HPDE6-E6E7 (cell line): Measurements from ENCODE around the gene ADM5.

Source experiments
- DNase-seq: peaks from one replicate; pipeline ENCODE4 v3.0.0; 2011; ENCODE audit warnings: missing footprints; ENCODE audit errors: extremely low spot score

ADM5 gene, protein sequence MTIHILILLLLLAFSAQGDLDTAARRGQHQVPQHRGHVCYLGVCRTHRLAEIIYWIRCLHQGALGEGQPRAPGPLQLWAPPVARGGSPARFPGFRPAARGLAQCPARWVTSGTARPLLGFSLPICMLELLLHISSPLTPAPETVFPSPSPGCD

DNA sequence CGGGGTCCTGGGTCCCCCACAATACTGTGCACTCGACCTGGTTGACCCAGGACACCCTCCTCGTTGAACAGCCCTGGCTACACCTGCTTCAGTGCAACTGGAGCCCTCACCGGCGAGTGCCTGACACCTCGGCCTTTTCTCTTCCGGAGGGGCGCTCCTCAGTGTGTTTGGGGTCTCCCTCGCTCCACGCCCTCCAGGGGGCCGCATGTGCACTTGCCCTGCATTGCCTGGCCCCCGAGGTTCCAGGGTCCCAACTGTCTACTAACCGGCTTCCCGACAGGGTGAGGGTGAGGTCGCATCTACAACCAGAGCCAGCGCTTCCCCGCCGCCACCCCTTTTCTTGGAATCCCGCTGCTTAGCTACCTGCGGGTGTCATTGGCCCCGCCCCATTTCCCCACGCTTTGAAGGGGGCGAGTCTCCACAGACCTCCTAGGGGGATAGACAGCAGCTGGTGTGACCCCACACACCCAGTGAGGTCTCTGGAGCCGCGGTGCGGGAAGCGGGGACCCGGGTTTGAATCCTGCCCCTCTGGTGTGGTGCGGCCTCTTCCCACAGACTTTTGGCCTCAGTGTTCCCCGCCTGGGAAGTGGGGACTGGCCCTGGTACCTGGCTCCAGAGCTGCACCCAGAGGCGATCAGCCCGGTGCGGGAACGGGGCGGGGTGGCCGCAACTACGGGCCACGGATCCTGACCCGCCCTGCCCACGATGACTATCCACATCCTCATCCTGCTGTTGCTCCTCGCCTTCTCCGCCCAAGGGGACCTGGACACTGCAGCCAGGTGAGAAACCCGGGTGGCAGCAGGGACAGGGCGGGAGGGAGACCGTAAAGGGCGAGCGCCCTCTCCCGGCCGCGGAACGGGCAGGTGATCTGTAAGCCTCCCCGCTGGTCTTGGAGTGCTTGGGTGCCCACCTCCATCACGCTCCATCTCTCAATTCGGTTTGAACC lies at the start of gene ADM5:
Gene ADM5, plus strand, starts transcription at position 462 of the 946 bp plus-strand sequence. Its CDS starts 244 bp downstream, at position 706.
- DNase-seq, result no peak

DNA sequence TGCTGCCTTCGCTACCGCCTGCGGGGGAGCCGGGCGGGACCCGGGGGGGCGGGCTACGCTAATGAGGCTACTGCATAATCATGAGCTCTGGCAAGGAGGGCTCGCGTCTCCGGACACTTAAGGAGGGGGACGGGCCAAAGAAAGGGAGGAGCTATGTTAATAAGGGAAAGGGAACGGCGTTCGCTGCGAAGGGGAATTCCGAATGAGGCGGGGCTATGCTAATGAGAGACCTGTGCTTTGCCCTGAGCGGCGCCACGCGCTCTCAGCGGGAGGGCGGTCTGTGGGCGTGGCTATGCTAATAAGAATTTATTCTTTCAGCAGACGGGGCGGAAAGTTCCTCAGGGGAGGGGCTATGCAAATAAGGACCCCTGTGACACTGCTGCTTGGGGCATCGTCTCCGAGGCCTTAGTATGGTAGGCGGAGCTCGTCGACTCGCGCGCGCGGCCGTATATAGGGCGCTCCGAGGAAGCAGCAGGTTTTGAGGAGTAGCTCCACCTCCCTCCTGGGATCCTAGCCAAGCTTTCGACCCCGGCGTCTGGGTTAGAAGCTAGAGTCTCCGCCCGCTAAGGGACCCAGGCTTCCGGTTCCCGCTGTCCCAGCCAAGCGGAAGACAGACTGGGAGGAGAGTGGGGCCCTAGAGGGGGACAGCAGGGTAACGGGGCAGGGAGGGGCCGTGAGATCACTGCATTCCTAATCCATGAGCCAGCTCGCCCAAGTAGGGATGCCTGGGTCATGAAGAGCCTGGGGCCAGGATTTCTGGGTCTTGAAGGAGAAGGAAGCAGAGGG lies 49.1 kb upstream of the ADM5 start, which contains the start of gene RRAS:
Gene RRAS, minus strand, starts transcription at position 31 of the 786 bp plus-strand sequence. CDS start 45 bp downstream, outside the sequence.
- DNase-seq, result peak; percentile 92

DNA sequence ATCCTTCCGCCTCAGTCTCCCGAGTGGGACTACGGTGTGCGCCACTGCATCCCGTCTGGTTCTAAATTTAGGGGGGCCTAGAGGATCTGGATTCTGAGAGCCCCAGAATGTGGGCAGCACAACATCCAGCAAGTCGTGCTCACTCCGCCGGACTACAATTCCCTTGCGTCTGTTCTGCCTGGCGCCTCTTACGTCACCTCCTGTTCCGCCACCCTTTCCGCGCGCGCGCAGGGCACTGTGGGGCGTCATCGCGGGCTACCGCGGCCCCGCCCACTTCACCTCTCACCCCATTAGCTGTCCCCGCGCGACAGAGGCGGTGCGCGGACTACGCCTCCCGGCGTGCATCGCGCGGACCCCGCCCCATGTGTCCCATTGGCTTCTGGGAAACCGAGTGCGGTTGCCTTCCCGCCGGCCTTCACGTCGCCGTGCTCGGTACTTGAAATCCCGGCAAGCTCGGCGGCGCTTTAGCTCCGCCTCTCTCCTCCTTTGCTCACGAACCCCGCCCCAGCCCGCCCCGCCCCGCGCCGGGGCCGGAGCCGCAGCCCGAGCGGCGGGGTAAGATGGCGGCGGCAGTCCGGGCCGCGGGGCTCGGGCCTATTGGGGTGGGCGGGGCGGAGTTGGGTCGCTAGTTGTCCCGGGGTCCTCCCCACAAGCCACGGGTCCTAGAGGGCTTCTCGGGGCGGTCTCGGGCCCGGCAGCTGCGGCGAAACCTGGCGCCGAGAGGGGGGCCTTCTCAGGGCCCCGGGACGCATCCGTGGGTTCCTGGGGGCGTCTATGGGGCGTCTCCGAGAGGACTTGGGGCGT lies 47.5 kb upstream of the ADM5 start, which contains the start of gene SCAF1:
Gene SCAF1, plus strand, starts transcription at position 522 of the 804 bp plus-strand sequence. CDS start 2,818 bp downstream, outside the sequence.
- peak; percentile 88 for DNase-seq

DNA sequence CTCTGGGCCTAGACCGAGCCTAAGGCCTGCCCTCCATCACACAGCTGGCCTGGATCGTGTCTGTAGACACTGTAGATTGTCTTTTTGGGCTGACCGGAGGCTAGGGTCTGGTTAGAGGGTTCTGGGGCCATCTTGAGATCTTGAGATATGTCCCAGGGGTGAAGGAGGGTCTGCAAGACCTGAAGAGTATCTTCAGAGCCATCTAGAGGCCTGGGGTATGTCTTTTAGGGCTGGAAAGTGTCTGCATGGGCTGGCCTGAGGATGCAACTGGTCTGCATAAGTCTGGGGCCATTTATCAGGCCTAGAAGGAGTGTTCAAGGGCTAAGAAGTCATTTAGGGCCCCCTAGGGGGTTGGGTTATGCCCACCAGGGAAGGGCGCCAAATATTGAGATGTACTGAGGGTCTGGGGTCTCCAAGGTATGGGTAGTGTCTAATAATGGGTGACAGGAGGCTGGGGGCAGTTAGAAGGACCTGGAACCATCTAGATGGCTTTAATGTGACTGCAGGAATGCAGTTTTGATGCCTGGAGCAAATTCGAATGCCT lies 46.8 kb upstream of the ADM5 start:
- no peak for DNase-seq

DNA sequence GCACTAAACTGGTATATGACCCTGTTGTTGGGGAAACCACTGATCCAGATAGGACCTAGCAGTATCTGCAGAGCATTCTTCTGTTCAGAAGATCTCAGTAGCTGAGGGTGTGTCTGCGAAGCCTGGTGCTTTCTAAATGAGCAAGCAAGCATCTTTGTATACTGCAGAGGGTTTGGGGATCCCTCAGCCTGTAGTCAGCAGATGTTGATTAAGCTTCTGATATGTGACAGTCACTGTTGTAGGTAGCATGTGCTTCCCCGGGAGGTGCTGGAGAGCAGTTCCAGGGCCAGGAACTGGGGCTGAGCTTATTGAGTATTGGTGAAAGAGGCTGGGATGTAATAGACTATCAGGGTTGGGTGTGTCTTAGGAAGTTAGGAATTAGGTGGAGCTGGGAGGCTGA lies 45.9 kb upstream of the ADM5 start:
- no peak for DNase-seq

DNA sequence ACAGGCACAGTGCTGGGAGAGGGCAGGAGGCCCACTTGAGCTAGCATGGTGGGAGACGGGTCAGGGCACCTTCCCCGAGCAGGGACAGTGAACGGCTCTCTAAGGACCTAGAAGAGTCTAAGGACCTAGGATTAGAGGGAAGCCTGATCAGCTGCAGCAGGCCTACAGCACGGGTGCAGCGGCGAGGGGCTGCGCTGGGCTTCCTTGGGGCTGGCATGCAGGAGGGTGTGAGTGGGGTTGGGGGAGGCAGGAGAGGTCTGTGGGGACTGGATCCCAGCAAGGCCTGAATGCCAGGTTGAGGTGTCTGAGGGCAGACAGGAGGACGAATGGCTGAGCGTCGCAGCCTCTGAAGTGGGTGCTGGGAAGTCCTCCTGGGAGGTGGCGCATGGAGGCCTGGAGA lies 43.8 kb upstream of the ADM5 start:
- no peak for DNase-seq

DNA sequence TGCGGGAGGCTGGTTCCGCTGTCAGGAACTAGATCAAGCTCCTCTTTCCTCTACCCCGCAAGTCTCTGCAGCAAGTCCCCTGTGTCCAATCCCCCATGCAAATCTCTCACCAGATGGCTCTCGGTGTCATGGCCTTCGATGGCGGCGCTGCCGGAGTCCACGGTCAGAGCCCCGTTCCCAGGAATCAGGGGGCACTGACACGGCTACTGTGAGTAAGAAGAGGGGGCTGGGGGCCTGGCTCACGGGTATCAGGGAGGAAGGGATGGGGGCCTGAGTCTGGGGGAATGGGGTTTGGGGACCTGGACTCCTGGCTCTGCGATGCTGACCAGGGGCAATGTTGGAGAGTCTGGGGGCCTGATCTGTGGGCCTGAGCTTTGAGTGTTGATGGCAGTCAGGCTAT lies 43.4 kb upstream of the ADM5 start:
- no peak for DNase-seq

DNA sequence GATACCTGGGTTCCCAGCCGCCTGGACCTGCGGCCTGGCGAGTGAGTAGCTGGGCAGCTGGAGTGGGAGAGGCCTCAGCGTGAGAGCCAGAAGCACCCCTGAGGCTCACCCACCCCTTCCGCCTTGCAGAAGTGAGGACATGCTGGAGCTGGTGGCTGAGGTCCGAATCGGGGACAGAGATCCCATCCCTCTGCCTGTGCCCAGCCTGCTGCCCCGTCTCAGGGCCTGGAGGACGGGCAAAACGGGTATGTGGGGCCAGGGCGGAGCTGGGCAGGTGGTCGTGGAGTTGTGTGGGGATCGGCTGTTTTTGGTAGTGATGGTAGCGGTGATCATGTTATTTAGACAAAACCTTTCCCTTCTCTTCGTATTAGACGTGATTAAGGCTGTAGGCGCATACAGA lies 42.8 kb upstream of the ADM5 start:
- DNase-seq, result no peak

DNA sequence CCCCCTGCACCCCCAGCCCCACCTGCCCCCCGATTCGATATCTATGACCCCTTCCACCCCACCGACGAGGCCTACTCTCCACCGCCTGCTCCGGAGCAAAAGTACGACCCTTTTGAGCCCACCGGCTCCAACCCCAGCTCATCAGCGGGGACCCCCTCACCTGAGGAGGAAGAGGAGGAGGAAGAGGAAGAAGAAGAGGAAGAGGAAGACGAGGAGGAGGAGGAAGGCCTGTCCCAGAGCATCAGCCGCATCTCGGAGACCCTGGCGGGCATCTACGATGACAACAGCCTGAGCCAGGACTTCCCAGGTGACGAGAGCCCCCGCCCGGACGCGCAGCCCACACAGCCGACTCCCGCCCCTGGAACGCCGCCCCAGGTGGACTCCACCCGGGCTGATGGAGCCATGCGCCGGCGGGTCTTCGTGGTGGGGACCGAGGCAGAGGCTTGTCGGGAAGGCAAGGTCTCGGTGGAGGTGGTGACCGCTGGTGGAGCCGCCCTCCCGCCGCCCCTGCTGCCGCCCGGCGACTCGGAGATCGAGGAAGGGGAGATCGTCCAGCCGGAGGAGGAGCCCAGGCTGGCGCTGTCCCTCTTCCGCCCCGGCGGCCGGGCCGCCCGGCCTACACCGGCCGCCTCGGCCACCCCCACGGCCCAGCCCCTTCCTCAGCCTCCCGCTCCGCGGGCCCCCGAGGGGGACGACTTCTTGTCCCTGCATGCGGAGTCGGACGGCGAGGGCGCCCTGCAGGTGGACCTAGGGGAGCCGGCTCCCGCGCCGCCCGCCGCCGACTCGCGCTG lies 38.2 kb upstream of the ADM5 start:
- DNase-seq, result no peak

DNA sequence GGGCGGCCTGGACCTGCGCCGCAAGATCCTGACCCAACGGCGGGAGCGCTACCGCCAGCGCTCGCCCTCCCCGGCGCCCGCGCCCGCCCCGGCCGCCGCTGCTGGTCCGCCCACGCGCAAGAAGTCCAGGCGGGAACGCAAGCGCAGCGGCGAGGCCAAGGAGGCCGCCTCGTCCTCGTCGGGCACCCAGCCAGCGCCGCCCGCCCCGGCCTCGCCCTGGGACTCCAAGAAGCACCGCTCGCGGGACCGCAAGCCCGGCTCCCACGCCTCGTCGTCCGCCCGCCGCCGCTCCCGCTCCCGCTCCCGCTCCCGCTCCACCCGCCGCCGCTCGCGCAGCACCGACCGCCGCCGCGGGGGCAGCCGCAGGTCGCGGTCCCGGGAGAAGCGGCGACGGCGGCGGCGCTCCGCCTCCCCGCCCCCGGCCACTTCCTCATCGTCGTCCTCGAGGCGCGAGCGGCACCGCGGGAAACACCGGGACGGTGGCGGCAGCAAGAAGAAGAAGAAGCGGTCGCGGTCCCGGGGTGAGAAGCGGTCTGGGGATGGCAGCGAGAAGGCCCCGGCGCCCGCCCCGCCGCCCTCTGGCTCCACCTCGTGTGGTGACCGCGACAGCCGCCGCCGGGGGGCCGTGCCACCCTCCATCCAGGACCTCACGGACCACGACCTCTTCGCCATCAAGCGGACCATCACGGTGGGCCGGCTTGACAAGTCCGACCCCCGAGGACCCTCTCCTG lies 37.4 kb upstream of the ADM5 start:
- DNase-seq, result no peak

DNA sequence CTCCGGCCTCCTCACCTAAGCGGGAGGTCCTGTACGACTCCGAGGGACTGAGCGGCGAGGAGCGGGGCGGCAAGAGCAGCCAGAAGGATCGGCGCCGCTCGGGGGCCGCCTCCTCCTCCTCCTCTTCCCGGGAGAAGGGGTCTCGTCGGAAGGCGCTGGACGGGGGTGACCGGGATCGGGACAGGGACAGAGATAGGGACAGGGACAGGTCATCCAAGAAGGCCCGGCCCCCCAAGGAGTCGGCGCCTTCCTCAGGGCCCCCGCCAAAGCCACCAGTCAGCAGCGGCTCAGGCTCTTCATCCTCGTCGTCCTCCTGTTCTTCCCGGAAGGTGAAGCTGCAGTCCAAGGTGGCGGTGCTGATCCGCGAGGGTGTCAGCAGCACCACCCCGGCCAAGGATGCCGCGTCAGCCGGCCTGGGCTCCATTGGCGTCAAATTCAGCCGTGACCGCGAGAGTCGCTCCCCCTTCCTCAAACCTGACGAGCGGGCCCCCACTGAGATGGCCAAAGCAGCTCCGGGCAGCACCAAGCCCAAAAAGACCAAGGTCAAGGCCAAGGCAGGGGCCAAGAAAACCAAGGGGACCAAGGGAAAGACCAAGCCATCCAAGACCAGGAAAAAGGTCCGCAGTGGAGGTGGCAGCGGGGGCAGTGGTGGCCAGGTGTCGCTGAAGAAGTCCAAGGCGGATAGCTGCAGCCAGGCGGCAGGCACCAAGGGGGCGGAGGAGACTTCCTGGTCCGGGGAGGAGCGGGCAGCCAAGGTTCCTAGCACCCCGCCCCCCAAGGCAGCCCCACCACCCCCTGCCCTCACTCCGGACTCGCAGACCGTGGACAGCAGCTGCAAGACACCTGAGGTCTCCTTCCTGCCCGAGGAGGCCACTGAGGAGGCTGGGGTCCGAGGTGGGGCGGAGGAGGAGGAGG lies 36.6 kb upstream of the ADM5 start:
- no peak for DNase-seq

DNA sequence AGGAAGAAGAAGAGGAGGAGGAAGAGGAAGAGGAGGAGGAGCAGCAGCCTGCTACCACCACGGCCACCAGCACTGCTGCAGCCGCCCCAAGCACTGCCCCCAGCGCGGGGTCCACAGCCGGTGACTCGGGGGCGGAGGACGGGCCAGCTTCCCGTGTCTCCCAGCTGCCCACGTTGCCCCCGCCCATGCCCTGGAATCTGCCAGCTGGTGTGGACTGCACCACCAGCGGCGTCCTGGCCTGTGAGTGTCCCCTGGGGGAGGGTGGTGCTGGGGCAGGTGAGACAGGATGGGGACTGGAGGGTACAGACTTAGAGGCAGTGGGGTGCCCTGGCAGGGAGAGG lies 36.0 kb upstream of the ADM5 start:
- no peak for DNase-seq

DNA sequence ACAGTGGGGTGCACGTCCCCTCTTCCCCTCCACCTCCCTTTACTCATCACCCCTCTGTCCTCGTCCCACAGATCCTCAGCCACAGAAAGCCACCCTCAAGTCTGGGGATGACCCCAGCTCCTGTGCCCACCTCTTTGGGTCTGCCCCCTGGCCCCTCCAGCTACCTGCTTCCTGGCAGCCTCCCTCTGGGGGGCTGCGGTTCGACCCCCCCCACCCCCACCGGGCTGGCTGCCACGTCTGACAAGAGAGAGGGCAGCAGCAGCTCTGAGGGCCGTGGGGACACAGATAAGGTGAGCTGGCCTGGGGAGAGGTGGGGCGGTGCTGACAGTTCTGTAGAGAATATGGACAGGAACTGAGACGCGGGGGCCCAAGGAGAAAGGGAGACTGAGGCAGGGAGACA lies 34.8 kb upstream of the ADM5 start:
- no peak for DNase-seq

DNA sequence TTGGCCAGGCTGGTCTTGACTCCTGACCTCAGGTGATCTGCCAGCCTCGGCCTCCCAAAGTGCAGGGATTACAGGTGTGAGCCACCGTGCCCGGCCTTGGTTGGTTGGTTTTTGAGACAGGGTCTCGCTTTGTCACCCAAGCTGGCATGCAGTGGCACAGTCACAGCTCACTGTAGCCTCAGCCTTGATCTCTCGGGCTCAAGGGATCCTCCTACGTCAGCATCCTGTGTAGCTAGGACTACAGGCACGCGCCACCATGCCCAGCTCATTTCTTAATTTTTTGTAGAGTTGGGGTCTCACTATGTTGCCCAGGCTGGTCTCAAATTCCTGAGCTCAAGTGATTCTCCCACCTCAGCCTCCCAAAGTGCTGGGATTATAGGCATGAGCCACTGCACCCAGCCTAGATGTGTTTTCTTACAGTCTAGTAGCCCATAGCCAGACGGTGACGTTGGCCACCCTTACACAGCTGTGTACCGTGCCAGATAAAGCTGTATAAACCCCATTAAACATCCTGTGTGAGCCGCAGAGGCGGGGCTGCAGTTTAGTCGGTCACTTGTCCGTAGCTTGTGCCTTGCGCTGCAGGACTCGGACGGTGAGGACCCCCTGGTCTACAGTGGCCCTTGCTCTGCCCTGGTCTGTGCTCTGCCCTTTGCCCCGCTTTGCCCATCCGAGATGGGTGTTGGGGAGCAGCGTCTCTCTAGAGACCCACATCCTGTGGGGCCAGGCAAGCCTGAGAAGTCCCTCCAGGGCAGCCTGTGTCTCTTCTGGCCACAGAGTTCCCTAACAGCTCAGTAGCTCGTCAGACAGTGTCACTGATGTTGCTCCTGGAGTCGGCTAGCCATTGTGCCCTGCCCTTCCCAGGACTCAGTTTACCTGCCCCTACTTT lies 33.6 kb upstream of the ADM5 start:
- DNase-seq, result no peak

DNA sequence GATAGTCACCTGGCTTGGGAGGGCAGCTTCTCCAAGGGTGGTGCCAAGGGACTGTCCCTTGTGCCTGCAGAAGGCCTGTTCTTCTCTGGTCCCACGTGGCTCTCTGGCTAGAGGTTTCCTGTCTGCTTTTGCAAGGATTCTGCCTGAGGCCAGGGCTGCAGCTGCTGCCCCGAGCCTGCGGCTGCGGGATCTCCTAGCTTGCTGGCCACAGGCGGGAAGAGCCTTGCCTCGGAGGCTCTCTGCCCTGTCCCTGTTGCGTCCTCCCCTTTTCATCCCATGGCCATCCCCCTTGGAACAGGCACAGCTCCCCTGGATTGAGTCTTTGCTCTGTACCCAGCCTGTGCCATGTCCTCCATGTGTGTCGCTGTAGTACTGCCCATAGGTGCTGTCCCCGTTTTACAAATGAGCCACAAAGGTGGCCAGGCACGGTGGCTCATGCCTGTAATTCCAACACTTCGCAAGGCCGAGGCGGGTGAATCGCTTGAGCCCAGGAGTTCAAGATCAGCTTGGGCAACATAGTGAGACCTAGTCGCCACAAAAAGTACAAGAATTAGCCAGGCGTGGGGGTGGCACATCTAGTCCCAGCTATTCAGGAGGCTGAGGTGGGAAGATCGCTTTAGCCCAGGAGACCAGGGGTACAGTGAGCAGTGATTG lies 32.8 kb upstream of the ADM5 start:
- DNase-seq, result no peak

DNA sequence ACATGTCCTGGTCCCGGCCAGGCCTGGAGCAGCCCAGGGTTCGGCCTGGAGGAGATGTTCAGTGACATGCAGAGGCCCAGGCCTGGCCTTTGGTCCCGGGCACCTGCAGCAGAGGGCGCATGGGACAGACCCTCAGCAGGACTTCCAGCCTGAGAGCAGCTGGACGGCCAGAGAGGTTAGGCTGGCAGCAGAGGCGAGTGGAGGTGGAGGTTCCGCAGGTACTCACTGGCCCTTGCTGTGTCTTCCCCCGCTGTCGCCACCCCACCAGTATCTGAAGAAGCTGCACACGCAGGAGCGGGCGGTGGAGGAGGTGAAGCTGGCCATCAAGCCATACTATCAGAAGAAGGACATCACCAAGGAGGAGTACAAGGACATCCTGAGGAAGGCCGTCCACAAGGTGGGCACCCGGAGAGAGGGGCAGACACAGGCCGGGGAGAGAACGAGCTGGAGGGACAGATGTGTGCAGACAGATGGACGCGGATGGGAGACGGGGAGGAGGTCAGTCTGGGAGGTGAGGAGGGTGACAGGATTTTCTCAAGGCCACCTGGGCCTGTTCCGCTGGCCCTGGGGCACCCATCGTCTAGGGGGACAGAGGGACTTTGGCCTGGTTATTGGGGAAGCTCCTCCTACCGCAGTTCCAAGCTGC lies 31.8 kb upstream of the ADM5 start:
- no peak for DNase-seq

DNA sequence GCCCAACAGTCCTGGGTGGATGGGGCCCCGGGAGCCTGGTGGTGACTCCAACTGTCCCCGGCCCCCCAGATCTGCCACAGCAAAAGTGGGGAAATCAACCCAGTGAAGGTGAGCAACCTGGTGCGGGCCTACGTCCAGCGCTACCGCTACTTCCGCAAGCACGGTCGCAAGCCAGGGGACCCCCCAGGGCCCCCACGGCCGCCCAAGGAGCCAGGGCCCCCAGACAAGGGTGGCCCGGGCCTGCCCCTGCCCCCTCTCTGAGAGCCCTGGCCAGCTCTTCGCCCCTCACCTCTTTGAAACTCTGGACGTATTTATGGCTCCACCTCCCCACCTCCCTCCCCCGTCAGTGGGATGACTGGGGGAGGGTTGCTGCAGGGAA lies 31.3 kb upstream of the ADM5 start:
- DNase-seq, result no peak
